Myocyte (in vitro differentiated cells): Measurements from ENCODE around the gene PRKN. TPM values are rescaled to one million over a fixed set of nuclear protein-coding genes. Genes with fewer than 3 reads are reported as not detected.

Source experiments
- DNase-seq: peaks from one replicate; pipeline ENCODE4 v3.0.0-alpha.2; 2012; ENCODE audit warnings: low read depth
- polyA plus RNA-seq: library from polyadenylated mRNA; unstranded; fragments of >200 nt; gene quantifications from one replicate; pipeline ENCODE4 v1.2.1, GENCODE V29; 2012; ENCODE audit warnings: missing spikeins
- total RNA-seq: library from RNA; depleted of rRNA; stranded (reverse); fragments of >200 nt; gene quantifications from 2 replicates; pipeline ENCODE4 v1.2.3, GENCODE V29; 2014

PRKN gene
- total RNA-seq = 8.9 and 11.6 TPM in 2 replicates
- 3.4 TPM for polyA plus RNA-seq

DNA sequence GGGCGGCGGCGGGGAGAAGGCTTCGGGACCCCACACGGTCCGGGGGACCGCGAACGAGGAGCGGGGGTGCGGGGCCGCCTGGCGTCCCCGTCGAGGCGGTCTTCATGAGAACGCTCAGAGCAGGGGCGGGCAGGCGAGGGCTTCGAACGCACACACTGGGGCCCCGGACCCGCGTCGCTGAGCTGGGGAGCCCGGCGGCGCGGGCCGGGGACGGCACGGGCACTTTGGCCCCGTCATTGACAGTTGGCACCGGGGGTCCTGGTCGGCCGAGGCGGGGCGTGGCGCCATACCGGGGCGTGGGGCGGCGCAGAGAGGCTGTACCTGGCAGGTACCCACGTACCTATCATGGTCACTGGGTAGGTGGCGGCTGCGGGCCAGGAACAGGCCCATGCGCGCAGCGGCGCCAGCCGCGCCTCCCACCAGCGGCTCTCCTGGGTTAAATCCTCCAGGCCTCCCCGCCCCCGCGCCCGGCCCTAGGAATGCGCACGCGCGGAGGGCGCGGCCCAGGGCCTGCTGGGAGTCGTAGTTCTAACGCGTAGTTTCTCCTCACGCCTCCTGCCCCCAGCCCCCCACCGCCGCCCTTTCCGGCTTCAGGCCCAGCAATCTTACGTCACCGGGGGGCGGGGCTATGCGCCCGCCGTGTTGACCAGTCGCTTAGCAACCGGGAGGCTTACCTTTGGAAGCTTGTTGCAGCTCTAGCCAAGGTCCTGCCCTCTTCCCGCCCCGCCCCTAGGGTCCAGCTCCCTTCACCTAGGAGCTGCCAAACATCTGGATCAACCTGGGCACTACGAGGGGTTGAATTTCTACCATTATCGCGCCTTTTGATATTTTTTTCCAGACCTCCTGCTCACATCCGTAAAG, at the start of gene PRKN, which contains the start of gene PACRG:
Gene PRKN, minus strand, starts transcription at position 445 of the 861 bp plus-strand sequence.
Gene PACRG, plus strand, starts transcription at position 653 of the 861 bp plus-strand sequence.
- DNase-seq = peak; percentile 98

DNA sequence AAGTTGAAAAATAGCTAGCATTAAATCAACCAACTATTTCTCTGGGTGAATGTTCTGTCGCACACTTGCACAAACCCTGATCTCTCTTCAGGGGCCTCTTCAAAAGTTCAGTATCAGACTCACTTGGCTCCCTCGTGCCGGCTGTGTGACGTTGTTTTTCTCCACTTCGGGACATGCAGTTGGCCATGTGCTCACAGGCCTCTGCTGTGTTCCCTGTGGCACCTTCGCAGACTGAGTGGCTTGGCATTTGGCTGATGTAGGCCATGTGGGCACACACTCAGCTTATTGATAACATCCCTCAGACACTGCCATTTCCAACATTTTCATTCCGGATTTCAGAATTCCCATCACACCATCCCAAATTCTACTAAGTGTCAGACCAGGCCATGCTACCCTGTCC, 49.5 kb upstream of the PRKN start:
- no peak for DNase-seq

DNA sequence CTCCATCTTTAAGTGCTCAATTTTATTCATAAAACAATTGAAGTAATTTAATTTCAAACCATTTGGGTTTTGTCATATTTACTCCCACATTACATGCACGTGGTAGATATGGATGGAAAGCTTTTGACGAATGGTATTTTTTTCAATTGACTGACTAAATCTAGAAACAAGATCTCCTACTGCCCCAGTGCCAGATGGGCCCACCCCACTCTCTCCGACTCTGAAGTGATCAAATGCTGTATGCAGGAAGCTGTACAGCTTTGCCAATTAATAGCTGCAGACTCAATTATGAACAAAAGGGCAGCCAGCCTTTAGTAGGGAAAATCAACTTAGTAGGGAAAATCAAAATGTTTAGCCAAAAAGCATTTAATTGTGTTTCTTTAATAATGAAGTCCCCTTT, 46.4 kb upstream of the PRKN start:
- no peak for DNase-seq

GRCh38 chr6:162772466-162772865, 44.9 kb upstream of the PRKN start:
- DNase-seq = no peak

GRCh38 chr6:162770955-162771354, 43.4 kb upstream of the PRKN start:
- DNase-seq = no peak

GRCh38 chr6:162770136-162770535, 42.6 kb upstream of the PRKN start:
- DNase-seq = no peak

- no peak for DNase-seq
Measured at GRCh38 chr6:162753775-162754174, 26.2 kb upstream of the PRKN start.

GRCh38 chr6:162751211-162751859, 23.8 kb upstream of the PRKN start:
- DNase-seq = no peak

DNA sequence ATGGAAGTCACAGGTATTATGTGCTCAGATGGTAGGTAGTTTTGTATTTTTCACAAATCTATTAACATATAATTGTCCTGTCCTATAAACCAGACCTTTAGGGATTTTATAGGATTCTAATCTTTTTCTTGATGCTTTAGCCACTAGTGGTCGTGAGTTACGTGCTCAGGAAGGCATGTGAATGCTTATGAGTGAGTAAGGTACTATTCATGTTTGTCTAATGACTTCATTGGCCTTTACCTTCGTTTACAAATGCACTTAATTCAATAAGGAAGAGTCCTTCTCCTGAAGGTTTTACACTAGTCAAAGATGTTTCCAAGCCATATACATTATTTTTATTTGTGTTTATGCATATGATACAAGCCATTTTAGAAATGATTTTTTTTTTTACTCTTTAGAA, 23.2 kb upstream of the PRKN start:
- no peak for DNase-seq

- peak; percentile 32 for DNase-seq
Measured at GRCh38 chr6:162736961-162737360, 9.4 kb upstream of the PRKN start.

DNA sequence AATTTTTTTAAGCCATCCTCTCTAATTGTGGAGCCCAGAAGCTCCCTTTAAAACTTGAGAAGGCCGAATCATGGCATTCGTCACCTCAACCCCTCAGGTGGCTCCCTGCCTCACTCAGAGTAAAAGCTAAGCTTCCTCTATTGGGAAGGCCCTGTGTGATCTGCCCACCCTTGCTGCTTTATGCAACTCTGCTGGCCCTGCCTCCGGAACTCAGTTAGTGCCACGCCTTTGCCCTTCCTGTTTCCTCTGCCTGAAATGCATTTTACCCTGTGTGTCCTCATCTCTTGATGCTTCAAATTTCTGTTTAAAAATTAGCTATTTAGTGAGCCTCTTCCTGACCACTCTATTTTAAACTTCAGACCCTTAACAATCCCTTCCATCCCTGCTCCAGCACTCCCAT, 5.9 kb upstream of the PRKN start:
- no peak for DNase-seq

DNA sequence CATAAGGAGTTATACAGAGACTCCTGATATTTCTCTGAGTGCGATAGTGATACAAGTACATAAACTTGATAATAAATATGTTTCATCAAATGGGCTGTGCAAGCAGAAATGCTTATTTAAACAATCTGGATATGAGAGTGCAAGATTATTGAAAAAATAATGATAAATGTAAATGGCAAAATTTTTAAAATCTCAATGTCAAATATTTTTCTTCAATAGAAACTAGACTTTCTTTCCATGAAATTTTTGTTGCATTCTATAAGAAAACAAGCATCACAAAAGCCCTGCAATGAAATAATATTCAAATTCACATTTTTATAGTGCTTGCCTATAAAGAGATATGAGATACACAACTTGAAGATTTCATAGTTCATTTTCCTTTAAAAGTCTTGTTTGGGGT, 2.9 kb upstream of the PRKN start:
- no peak for DNase-seq

DNA sequence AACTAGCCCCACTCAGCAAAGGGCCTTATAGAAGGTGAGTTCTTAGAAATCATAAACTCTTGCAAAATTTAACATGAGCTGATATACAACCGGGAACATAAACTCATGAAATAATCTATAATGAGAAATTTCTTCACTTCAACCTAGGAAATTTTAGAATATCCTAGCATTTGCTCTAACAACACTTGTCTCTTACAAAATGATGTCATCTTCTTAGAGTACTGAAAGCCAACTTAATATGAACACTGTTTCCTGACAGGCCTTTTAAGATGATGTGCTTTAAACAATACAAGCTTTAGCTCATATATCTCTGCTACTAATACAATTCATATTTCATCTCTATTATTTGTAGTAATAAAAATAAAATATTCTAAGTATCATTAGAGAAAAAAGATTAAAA, 1.1 kb upstream of the PRKN start:
- DNase-seq = no peak

- no peak for DNase-seq
Measured at GRCh38 chr6:162728197-162728596, 631 bp upstream of the PRKN start.

- DNase-seq = peak; percentile 22
Measured at GRCh38 chr6:162726947-162727321, 632 bp downstream of the PRKN start.

GRCh38 chr6:162722633-162723032, 4.9 kb downstream of the PRKN start:
- DNase-seq = no peak

- DNase-seq = no peak
Measured at GRCh38 chr6:162722226-162722625, 5.3 kb downstream of the PRKN start.

- DNase-seq = no peak
Measured at GRCh38 chr6:162721404-162721687, 6.2 kb downstream of the PRKN start.

- DNase-seq = peak; percentile 90
Measured at GRCh38 chr6:162719528-162719927, 8.0 kb downstream of the PRKN start.

DNA sequence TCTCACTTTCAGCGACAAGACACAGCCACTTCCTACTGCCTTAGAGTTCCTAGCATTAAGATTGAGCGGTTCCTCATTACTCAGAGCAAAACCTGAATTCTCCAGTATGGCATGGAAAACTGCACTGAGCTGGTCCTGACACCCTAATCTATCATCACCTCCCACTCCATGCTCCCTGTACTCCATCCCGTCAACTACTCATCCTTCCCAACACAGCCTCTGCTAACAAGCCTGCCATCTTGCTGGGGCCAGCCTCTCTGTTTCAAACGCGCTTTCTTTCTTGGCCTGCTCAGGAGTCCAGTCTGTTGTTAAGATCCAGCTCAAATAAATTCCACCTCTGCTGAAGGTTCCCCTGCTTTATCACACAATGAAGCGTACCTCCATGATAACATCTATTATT, 12.0 kb downstream of the PRKN start:
- DNase-seq = no peak

DNA sequence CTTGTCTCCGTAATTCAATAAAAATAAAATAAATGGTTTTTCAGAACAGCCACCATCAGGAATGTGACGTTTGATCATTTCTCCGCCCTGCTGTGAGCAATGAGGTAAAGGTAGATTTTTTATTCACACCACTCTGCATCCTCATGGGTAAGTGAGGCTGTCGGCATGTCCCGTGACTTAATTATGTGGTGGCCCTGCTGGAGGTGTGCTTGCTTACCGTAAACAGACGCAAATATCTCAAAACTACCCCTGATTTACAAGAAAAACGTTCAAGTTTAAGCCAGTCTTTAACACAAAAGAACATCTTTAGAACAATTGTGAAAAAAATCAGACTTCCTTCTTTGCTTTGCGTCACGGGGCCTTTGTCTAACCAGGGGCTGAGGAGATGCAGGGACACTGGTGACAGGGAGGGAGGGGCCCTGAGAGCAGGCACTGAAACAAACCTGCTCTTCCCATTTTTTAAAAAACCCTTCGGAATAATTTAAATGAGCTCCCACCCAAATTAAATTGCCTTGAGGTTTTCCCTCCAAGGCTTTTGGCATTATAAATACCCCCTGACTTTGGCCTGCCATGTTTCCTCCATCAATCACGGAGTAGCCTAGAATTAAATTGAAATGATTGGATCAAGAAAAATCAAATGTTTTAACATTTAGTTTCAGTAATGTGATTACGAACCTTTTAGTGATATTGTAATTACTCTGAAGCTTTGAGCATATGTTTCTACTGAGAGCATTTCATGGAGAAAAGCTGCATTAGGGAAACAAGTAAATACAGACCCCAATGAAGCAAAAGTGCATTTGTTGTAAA, 13.4 kb downstream of the PRKN start:
- DNase-seq = no peak

DNA sequence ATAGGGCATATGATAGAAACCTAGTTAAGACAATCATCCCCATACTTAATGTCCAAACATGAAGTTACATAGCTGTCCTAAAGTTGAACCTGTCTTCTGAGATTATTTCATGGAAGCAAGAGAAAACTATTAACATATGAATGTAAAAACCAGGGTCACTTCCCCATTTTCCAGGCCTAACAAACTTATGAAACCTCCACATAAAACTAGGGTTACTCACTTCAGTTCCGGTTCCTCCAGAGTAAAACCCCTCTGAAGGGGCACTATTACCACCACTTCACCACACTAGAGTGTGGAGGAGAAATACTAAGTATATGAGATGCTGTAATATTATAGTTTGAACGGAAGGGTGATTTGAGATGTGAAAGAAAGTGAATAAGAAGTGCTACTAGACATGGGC, 14.9 kb downstream of the PRKN start:
- no peak for DNase-seq
